Measurements from ENCODE around the gene PRKCZ.

PRKCZ gene

GRCh38 chr1:2105781-2106524, 55.7 kb downstream of the PRKCZ start:
- Histone ChIP-seq H3K9ac (ENCODE audit: low read length) (no peak overlapping the region), H3K79me2 (ENCODE audit: low read length) (no peaks in the 10 kb centered on the region), H3K4me3 (ENCODE audit: low read length) (no peak overlapping the region)

GRCh38 chr1:2106659-2107405, 56.6 kb downstream of the PRKCZ start:
- TF ChIP-seq EZH2phosphoT487 (IDR thresholded peaks at IDR 0.05; ENCODE audit: low read depth), result no peak
- no peak for TF ChIP-seq CTCF (IDR thresholded peaks at IDR 0.05; ENCODE audit: low read depth, low read length)
- H3K36me3 ChIP-seq (replicated peaks; ENCODE audit: low read depth, low read length), result peaks cover 3% of the 10 kb centered on the region
- peaks cover 3% of the 10 kb centered on the region for H3K4me1 ChIP-seq (ENCODE audit: low read length)

More at GRCh38 chr1:2105781-2106524, 55.7 kb downstream of the PRKCZ start:
- H3K27me3 ChIP-seq (ENCODE audit: low read depth, low read length), result no peaks in the 10 kb centered on the region
- no peak overlapping the region for H3K27ac ChIP-seq (ENCODE audit: low read length)
- no peak overlapping the region for H2AFZ ChIP-seq (ENCODE audit: low read depth, low read length)
- H3K4me1 ChIP-seq (ENCODE audit: low read length), result no peaks in the 10 kb centered on the region
- no peak for TF ChIP-seq CTCF (IDR thresholded peaks at IDR 0.05; ENCODE audit: low read depth, low read length)
- TF ChIP-seq EZH2phosphoT487 (IDR thresholded peaks at IDR 0.05; ENCODE audit: low read depth), result no peak
- H3K9me3 ChIP-seq (ENCODE audit: insufficient read depth, low read length), result no peaks in the 10 kb centered on the region
- H3K4me2 ChIP-seq (ENCODE audit: low read length), result no peak overlapping the region
- H3K36me3 ChIP-seq (replicated peaks; ENCODE audit: low read depth, low read length), result no peaks in the 10 kb centered on the region
- H4K20me1 ChIP-seq (ENCODE audit: insufficient read depth, low read length), result no peaks in the 10 kb centered on the region

GRCh38 chr1:2107586-2108212, 57.5 kb downstream of the PRKCZ start:
- peaks cover 5% of the 10 kb centered on the region for H3K36me3 ChIP-seq (replicated peaks; ENCODE audit: low read depth, low read length)
- H4K20me1 ChIP-seq (ENCODE audit: insufficient read depth, low read length), result no peaks in the 10 kb centered on the region
- peaks cover 11% of the 10 kb centered on the region for H3K4me1 ChIP-seq (ENCODE audit: low read length)
- peaks cover 5% of the 10 kb centered on the region; the same call in 1 of the 2 replicates for H3K27me3 ChIP-seq (ENCODE audit: low read depth, low read length)
- H3K27ac ChIP-seq (ENCODE audit: low read length), result no peak overlapping the region
- H3K9me3 ChIP-seq (ENCODE audit: insufficient read depth, low read length), result peaks cover 7% of the 10 kb centered on the region; the same call in 1 of the 2 replicates
- TF ChIP-seq CTCF (IDR thresholded peaks at IDR 0.05; ENCODE audit: low read depth, low read length), result no peak
- TF ChIP-seq EZH2phosphoT487 (IDR thresholded peaks at IDR 0.05; ENCODE audit: low read depth), result no peak
- no peak overlapping the region for H2AFZ ChIP-seq (ENCODE audit: low read depth, low read length)
- H3K79me2 ChIP-seq (ENCODE audit: low read length), result no peaks in the 10 kb centered on the region
- H3K9ac ChIP-seq (ENCODE audit: low read length), result no peak overlapping the region
- H3K4me3 ChIP-seq (ENCODE audit: low read length), result no peak overlapping the region
- no peak overlapping the region for H3K4me2 ChIP-seq (ENCODE audit: low read length)

More at GRCh38 chr1:2106659-2107405, 56.6 kb downstream of the PRKCZ start:
- no peak overlapping the region for H3K9ac ChIP-seq (ENCODE audit: low read length)
- H2AFZ ChIP-seq (ENCODE audit: low read depth, low read length), result no peak overlapping the region
- H3K79me2 ChIP-seq (ENCODE audit: low read length), result no peaks in the 10 kb centered on the region
- no peak overlapping the region for H3K4me3 ChIP-seq (ENCODE audit: low read length)
- peaks cover 3% of the 10 kb centered on the region; the same call in 1 of the 2 replicates for H3K9me3 ChIP-seq (ENCODE audit: insufficient read depth, low read length)
- H3K27ac ChIP-seq (ENCODE audit: low read length), result no peak overlapping the region
- no peak overlapping the region for H3K4me2 ChIP-seq (ENCODE audit: low read length)
- H4K20me1 ChIP-seq (ENCODE audit: insufficient read depth, low read length), result no peaks in the 10 kb centered on the region
- H3K27me3 ChIP-seq (ENCODE audit: low read depth, low read length), result peaks cover 3% of the 10 kb centered on the region; the same call in 1 of the 2 replicates

Measured in OCI-LY3 (cell line).